ENCODE results near the gene GMCL1. TPM values are rescaled to one million over a fixed set of nuclear protein-coding genes. Genes with fewer than 3 reads are reported as not detected.

Gene GMCL1
- total and polyA plus RNA-seq, 2 of the 13 experiments (the other 11 are each of a cell fraction or from before 2014, with no cell fraction given) = 18.7 to 24.0 TPM

DNA sequence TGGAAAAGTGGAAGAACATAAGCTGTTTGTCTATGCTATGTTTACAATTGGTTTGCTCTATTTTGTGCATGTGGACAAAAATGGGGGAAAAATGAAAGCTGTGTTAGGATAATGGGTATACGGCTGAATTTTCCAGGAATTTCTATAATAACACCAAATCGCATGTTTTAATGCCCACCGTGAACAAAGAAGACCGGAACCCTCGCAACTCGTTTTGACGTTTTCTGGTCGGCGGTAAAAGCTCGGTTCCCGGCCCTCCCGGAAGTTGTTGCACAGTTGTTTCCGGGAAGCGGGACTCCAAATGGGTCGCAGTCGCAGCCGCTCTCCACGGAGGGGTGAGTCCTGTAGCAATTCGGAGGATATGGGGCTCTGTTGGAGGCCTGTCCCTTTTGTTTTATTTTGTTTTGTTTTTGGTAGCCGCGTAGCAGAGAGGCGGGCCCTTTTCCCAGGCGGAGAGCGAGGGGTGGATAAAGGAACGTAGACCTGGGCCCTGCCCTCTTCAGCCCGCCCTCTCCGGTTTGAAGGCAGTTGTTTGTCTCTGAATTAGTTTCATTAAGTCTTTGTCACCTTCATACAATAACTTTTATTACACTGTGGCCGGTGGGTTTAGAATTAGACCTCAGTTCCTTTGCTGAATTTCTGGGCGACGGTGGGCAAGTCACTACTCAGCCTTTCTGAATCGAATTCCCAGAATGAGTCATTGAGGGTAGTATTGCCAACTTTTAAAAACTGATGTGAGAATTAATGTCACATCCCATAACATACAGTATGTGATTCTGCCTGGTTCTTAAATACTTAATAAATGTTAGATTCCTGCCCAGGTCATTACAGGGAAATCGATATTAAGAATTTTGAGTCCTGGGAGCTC lies 64.5 kb downstream of the GMCL1 start, which contains the start of gene SNRNP27 (continued):
- no peak for TF ChIP-seq HOXA9 (CRISPR knock-in tag; IDR thresholded peaks at IDR 0.05; ENCODE audit: borderline replicate concordance)
- TF ChIP-seq MAZ (IDR thresholded peaks at IDR 0.05; ENCODE audit: borderline replicate concordance, low read depth, low read length) = peak; percentile 62; the same call in 1 of the 2 replicates
- peak; percentile 89 for TF ChIP-seq MAZ (CRISPR knock-in tag; IDR thresholded peaks at IDR 0.05; ENCODE audit: low read depth)
- TF ChIP-seq THAP7 (CRISPR knock-in tag; IDR thresholded peaks at IDR 0.05) = peak; percentile 92
- TF ChIP-seq DNMT1 (CRISPR knock-in tag; IDR thresholded peaks at IDR 0.05) = no peak
- TF ChIP-seq HNF4A (CRISPR knock-in tag; IDR thresholded peaks at IDR 0.05) = peak; percentile 49; the same call in 1 of the 2 replicates
- TF ChIP-seq IRX3 (CRISPR knock-in tag; IDR thresholded peaks at IDR 0.05; ENCODE audit: borderline replicate concordance, low read depth) = peak; percentile 73; the same call in 1 of the 2 replicates
- TF ChIP-seq PAF1 (CRISPR knock-in tag; IDR thresholded peaks at IDR 0.05) = peak; percentile 41; the same call in 1 of the 2 replicates
- TF ChIP-seq ZFP91 (CRISPR knock-in tag; IDR thresholded peaks at IDR 0.05; ENCODE audit: borderline replicate concordance) = 0 out of 2 replicates have a peak, but pooled peaks have one; percentile 54
- peak; percentile 68; the same call in 1 of the 2 replicates for TF ChIP-seq SMYD3 (CRISPR knock-in tag; IDR thresholded peaks at IDR 0.05)
- TF ChIP-seq, protein P1, sequence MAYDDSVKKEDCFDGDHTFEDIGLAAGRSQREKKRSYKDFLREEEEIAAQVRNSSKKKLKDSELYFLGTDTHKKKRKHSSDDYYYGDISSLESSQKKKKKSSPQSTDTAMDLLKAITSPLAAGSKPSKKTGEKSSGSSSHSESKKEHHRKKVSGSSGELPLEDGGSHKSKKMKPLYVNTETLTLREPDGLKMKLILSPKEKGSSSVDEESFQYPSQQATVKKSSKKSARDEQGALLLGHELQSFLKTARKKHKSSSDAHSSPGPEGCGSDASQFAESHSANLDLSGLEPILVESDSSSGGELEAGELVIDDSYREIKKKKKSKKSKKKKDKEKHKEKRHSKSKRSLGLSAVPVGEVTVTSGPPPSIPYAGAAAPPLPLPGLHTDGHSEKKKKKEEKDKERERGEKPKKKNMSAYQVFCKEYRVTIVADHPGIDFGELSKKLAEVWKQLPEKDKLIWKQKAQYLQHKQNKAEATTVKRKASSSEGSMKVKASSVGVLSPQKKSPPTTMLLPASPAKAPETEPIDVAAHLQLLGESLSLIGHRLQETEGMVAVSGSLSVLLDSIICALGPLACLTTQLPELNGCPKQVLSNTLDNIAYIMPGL (CRISPR knock-in tag; IDR thresholded peaks at IDR 0.05; ENCODE audit: borderline replicate concordance in 1 of 2, low read depth in 1 of 2) = peak; percentile 91 to 94
- TF ChIP-seq CREM (IDR thresholded peaks at IDR 0.05) = peak; percentile 80
- TF ChIP-seq CREM (CRISPR knock-in tag; IDR thresholded peaks at IDR 0.05) = 0 out of 2 replicates have a peak, but pooled peaks have one; percentile 26
- TF ChIP-seq, protein P2, sequence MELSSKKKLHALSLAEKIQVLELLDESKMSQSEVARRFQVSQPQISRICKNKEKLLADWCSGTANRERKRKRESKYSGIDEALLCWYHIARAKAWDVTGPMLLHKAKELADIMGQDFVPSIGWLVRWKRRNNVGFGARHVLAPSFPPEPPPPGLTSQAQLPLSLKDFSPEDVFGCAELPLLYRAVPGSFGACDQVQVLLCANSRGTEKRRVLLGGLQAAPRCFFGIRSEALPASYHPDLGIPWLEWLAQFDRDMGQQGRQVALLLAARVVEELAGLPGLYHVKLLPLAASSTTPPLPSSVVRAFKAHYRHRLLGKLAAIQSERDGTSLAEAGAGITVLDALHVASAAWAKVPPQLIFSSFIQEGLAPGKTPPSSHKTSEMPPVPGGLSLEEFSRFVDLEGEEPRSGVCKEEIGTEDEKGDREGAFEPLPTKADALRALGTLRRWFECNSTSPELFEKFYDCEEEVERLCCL (CRISPR knock-in tag; IDR thresholded peaks at IDR 0.05; ENCODE audit: borderline replicate concordance) = peak; percentile 26; the same call in 1 of the 2 replicates
- no peak for TF ChIP-seq GRHL1 (CRISPR knock-in tag; conservative IDR thresholded peaks at IDR 0.05)
- no peak for TF ChIP-seq ESRRA (CRISPR knock-in tag; IDR thresholded peaks at IDR 0.05; ENCODE audit: low read depth)
- peak; percentile 46; the same call in 1 of the 2 replicates for TF ChIP-seq FOSL1 (CRISPR knock-in tag; IDR thresholded peaks at IDR 0.05; ENCODE audit: borderline replicate concordance)
- TF ChIP-seq HNRNPH1 (optimal IDR thresholded peaks at IDR 0.05; ENCODE audit: low read depth, low read length) = no peak
